Transverse colon (tissue), 4 donors: Measurements from ENCODE around the gene SLC10A2.

ENCODE experiments used
- EP300 ChIP-seq: sonication (generic); formaldehyde crosslinking; IDR thresholded peaks from one replicate; pipeline ENCODE4 v1.6.1; 2017; ENCODE audit warnings: antibody characterized with exemption, low read depth
- POLR2A ChIP-seq: fragments of 450-650 bp; IDR thresholded peaks from one replicate; pipeline ENCODE4 v1.6.1; 2016; ENCODE audit warnings: antibody characterized with exemption, mild to moderate bottlenecking, moderate library complexity
- POLR2AphosphoS5 ChIP-seq, 3 donors: sonication (generic); formaldehyde crosslinking; IDR thresholded peaks; one replicate each; pipeline ENCODE4 v1.6.1; 2016; ENCODE audit warnings: antibody characterized with exemption in 3 of 3
- TF ChIP-seq, protein P1 (sequence below), 5 experiments: fragments of 200-600 bp in 3 of 5; fragments of 450-650 bp in 2 of 5; sonication (generic) in 3 of 5; IDR thresholded peaks; 1 replicate in 2 of 5; 2 replicates in 3 of 5; pipeline ENCODE4 v1.5.1; 2016 to 2017; ENCODE audit warnings: antibody characterized with exemption in 5 of 5, inconsistent platforms in 3 of 5, mild to moderate bottlenecking in 2 of 5, moderate library complexity in 1 of 5

DNA sequence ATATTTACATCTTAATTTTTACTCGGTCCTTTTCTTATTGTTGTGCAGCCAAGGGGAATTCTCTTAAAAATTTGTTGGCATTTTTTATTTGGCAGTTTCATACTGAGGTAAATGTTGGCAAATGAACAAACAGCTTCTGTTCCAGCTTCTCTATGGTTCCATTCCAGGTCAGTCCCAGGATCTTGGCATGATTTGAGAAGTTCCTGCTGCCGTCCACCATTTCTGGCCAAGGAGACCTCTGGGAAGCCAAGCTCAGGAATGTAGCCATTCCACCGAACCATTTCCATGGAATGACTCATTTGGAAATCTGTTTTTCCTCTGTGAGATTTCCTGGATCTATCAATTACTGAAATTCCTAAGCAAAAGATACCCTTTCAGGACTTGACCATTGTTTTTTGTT, 43.9 kb downstream of the SLC10A2 start:
- TF ChIP-seq, protein P1, sequence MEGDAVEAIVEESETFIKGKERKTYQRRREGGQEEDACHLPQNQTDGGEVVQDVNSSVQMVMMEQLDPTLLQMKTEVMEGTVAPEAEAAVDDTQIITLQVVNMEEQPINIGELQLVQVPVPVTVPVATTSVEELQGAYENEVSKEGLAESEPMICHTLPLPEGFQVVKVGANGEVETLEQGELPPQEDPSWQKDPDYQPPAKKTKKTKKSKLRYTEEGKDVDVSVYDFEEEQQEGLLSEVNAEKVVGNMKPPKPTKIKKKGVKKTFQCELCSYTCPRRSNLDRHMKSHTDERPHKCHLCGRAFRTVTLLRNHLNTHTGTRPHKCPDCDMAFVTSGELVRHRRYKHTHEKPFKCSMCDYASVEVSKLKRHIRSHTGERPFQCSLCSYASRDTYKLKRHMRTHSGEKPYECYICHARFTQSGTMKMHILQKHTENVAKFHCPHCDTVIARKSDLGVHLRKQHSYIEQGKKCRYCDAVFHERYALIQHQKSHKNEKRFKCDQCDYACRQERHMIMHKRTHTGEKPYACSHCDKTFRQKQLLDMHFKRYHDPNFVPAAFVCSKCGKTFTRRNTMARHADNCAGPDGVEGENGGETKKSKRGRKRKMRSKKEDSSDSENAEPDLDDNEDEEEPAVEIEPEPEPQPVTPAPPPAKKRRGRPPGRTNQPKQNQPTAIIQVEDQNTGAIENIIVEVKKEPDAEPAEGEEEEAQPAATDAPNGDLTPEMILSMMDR (IDR thresholded peaks at IDR 0.05), result no peak
- TF ChIP-seq POLR2A (no peak), EP300 (no peak), POLR2AphosphoS5 (IDR thresholded peaks at IDR 0.05) (no peak)
